Hematopoietic multipotent progenitor cell (in vitro differentiated cells): ENCODE measurements around the gene NANOS3. TPM values are rescaled to one million over a fixed set of nuclear protein-coding genes. Genes with fewer than 3 reads are reported as not detected.
A peak's percentile ranks its signal among the peaks of the same experiment; 100 is the strongest.

Source experiments
- DNase-seq, 3 donors: peaks; one replicate each; pipeline ENCODE4 v3.0.0-alpha.2; 2011 to 2015; ENCODE audit warnings: low read depth in 2 of 3, low spot score in 2 of 3
- total RNA-seq: library from RNA; depleted of rRNA; stranded (reverse); fragments of >200 nt; gene quantifications from one replicate; pipeline ENCODE4 v1.2.3, GENCODE V29; 2012

The NANOS3 gene
- total RNA-seq, 1 donor: 2.7 TPM

- DNase-seq: no peak
Observed at GRCh38 chr19:13882836-13883235, 5.9 kb downstream of the NANOS3 start.

DNA sequence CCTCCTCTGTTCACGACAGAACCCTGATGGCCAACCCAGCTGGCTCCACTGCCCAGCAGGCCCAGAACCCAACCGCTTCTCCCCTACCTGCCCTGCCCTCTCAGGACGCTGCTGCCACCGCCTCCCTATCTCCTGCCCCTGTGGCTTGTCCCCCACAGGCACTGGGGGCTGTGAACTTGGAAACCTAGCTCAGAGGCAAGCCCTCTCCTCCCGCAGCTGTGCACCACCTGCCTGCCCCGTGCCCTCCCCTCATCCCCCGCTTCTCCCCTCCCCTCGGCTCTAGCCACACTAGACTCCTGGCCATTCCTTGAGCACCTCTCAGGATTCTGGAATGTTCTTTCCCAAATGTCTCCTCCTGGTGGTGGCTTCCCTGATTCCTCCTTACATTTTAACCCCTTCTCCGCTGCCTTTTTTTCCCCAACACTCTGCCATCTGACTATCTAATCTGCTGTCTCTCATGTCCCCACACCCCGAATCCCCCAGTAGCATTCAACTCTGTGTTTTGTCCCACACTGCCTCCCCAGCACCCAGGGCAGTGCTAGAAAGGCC lies 6.7 kb downstream of the NANOS3 start:
- no peak for DNase-seq

DNA sequence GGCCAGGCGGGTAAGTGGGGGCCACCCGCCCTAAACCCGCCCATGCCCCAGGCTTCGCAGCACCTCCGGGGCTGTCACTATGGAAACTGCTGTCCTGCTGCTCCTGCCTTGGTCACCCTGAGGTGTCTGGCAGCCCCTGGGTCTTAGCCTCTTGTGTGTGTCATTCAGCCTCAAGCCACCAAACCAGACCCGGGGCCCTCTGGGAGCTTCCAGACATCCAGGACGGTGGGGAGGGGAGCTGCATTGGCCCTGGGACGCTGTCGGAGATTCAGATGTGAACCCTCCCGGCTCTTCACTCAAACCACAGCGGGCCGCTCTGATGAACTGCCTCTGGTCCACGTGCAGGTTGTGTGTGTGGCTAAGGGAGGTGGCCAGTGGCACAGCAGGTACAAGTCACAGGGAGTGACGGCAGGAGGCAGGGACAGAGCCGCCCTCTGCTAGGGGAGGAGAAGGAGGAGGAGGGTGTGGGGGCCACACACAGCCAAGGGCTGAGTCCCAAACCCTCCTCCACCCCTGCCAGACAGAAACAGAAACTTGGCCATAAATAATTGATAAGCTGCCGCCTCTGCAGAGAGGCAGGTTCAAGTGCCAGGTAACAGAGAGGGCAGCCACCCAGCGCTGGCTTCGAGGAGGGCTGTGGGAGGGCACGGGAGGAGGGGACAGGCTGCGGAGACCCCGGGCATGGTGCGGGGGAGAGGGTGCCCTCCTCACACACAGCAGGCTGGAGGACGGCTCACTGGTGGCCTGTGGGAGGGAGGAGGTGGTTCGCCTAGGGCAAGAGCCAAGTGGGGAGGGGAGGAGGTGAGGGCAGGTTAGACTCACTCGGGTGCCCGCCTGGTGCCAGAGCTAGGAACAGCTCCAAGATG lies 8.0 kb downstream of the NANOS3 start:
- DNase-seq: no peak

DNA sequence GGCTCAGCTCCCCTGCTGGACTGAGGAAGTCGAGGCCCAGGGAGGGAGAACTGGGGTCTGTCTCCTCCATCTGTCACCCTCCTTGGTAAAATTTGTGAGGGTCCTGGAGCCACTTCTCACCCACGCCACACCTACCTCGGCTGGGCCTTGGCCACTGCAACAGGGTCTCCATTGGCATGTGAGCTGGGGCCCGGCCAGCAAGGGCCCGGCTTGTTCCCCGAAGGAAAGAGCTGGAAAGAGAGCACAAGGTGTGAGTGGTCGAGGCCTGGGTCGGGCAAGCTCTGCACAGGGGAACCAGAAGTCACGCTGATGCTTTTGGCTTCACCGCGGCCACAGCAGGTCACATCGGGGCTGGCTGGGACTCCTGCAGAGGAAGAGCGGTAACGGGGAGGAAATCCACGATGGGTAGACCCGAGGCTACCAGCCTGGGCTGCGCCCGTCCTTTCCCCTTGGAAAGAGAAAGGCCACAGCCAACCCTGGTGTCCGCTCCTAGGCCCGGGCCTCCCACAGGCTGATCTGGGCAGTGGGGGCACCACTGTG lies 9.0 kb downstream of the NANOS3 start:
- no peak for DNase-seq

- no peak for DNase-seq
Observed at GRCh38 chr19:13887018-13887436, 10.1 kb downstream of the NANOS3 start.

GRCh38 chr19:13887517-13887916 lies 10.6 kb downstream of the NANOS3 start:
- no peak for DNase-seq

- no peak for DNase-seq
Observed at GRCh38 chr19:13888281-13888680, 11.3 kb downstream of the NANOS3 start.

- DNase-seq: no peak
Observed at GRCh38 chr19:13890136-13890535, 13.2 kb downstream of the NANOS3 start.

- DNase-seq: no peak
Observed at GRCh38 chr19:13892870-13893269, 15.9 kb downstream of the NANOS3 start.

GRCh38 chr19:13894552-13894951 lies 17.6 kb downstream of the NANOS3 start:
- no peak for DNase-seq

- no peak for DNase-seq
Observed at GRCh38 chr19:13896227-13896626, 19.3 kb downstream of the NANOS3 start.

GRCh38 chr19:13899393-13899792 lies 22.5 kb downstream of the NANOS3 start:
- no peak for DNase-seq

DNA sequence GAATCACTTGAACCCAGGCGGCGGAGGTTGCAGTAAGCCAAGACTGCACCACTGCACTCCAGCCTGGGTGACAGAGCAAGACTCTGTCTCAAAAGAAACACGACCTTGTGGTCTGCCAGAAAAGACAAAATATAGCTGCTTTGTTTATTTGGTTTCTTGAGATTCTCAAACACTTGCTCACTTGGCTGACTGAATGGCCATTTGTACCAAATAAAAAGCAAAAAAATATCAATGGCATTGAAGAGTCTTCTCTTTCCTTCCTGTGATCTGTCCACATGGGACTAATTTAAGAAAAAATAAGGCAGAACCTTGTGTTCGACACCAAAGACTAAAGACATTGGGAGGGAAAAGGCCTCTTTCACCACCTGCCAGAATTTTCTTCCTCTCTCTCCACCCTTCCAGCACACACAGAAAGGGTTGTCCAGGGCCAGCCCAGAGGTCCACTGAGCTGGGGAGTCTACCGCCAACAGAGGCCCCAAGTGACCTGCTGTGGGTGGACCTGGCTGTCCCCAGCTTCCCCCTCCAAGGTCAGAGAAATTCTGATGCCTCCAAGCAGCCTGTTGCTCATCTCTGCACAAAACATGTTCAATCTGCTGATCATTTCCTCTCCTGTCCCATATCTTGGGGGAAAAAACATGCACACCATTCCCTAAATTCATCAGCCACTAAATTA lies 23.1 kb downstream of the NANOS3 start:
- DNase-seq: no peak

DNA sequence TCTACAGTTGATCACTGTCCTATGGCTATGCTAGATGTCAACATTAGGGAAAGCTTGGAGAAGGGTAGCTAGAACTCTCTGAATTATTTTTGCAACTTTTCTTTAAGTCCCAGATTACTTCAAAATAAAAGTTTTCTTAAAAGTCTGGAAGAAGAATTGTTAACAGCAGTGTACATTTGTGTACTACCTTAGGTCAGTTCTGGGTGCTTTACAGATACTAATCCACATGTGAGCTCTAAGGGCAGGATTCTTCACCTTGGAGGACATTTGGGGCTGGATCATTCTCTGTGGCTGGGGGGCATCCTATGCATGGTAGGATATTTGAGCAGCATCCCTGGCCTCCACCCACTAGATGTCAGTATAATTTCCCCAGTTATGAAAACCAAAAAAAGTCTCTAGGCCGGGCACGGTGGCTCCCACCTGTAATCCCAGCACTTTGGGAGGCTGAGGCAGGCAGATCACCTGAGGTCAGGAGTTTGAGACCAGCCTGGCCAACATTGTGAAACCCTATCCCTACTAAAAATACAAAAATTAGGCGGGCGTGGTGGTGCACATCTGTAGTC lies 26.1 kb downstream of the NANOS3 start:
- DNase-seq: peak in 1 of 3 donors; percentile 44

- DNase-seq: peak; percentile 80 to 88 (median 85)
Observed at GRCh38 chr19:13905634-13906520, 28.9 kb downstream of the NANOS3 start, which contains the start of the genes BRME1 and CC2D1A. BRME1 (minus strand) TSS chr19:13906117; CDS start chr19:13904892, 1,225 bp downstream. CC2D1A (plus strand) TSS chr19:13906201; CDS start chr19:13906442, 241 bp downstream.

GRCh38 chr19:13906521-13906904 lies 29.6 kb downstream of the NANOS3 start:
- DNase-seq: no peak

DNA sequence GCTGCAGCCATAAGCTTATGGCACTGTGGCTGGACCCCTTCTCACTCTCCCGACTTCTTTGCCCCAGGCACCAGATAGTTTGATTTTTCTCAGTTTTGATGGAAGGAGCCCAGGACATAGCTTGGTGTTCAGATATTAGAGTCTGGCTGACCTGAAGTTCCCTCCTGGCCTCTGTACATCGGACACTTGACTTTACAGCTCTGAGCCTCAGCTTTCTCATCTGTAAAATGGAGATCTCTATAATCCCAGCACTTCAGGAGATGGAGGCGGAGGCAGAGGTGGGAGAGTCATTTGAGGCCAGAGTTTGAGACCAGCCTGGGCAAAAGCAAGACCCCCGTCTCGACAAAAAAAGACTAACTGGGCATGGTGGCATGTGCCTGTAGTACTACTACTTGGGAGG lies 30.0 kb downstream of the NANOS3 start:
- no peak for DNase-seq

DNA sequence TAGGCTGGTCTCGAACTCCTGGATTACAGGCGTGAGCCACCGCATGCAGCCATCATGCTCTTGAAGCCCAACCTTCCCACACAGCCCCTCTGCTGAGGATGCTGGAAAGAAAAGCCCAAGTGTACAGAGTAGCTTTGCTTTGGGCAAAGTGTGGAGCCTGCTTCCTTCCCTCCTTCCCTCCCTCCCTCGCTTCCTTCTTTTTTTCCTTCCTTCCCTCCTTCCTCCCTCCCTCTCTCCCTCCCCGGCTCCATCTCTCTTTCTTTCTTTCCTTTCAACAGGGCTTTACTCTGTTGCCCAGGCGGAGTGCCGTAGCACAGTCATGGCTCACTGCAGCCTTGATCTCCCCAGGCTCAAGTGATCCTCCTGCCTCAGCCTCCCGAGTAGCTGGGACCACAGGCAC lies 31.7 kb downstream of the NANOS3 start:
- DNase-seq: no peak

DNA sequence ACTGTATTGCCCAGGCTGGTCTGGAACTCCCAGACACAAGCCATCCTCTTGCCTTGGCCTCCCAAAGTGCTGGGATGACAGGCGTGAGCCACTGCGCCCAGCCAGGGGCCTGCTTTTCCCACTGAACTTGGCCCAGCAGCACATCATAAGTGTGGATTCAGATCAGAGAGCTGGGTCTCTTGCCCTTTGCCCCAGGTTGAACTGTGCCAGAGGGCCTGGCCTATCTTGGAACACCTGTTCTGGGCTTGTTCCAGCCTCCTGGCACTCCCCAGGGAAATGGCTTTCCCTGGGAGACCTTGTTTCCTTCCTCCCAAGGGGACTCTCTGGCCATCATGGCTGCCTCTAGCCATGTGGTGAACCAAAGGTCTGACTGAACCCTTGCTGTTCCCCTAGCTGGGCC lies 32.5 kb downstream of the NANOS3 start:
- DNase-seq: no peak

- DNase-seq: no peak
Observed at GRCh38 chr19:13913352-13913751, 36.4 kb downstream of the NANOS3 start.
